H1 (cell line): ENCODE data around the gene ARL2BP. TPM values are rescaled to one million over a fixed set of nuclear protein-coding genes. Genes with fewer than 3 reads are reported as not detected.
"Not testable (repeated sequence)": the region's sequence is repeated elsewhere in the genome, so short reads cannot be mapped to it uniquely, and the experiment has no call there.

Source experiments
- CTCF ChIA-PET: fragments of 300-600 bp; sonication (Branson Sonifier 250); formaldehyde crosslinking; loops from one replicate; lab custom pipeline; 2021; ENCODE audit not compliant: partially characterized antibody; lab: Charles Lee
- POLR2A ChIA-PET: fragments of 300-600 bp; sonication (Branson Sonifier 250); formaldehyde crosslinking; loops from one replicate; lab custom pipeline; 2021; ENCODE audit warnings: inconsistent platforms; ENCODE audit not compliant: partially characterized antibody; lab: Charles Lee
- DNase-seq, 2 experiments: peaks; one replicate each; pipeline versions ENCODE4 v3.0.0 to v3.0.0-alpha.2; 2010 to 2022; ENCODE audit warnings: low spot score in 2 of 2, low read depth in 1 of 2, mixed read lengths in 1 of 2
- FAIRE-seq: peaks from 2 replicates; lab custom pipeline; 2011; peaks lifted over from hg19 to GRCh38; lab: Jason Lieb, UNC
- H2AFZ ChIP-seq: 2 replicates; pipeline ENCODE4 v1.8.1; 2012; ENCODE audit warnings: low read length, inconsistent platforms
- H2AK5ac ChIP-seq: 2 replicates; pipeline ENCODE4 v1.6.1; 2013; ENCODE audit warnings: low read depth, low read length
- H2BK120ac ChIP-seq: replicated peaks from 2 replicates; pipeline ENCODE3; 2013; ENCODE audit warnings: low read depth, low read length, inconsistent platforms
- H2BK12ac ChIP-seq: 2 replicates; pipeline ENCODE4 v1.6.1; 2013; ENCODE audit warnings: low read depth, low read length
- H2BK15ac ChIP-seq: 2 replicates; pipeline ENCODE4 v1.6.1; 2013; ENCODE audit warnings: low read length
- H2BK20ac ChIP-seq: 2 replicates; pipeline ENCODE4 v1.6.1; 2013; ENCODE audit warnings: low read length
- H2BK5ac ChIP-seq: 2 replicates; pipeline ENCODE4 v1.6.1; 2013; ENCODE audit warnings: low read depth, low read length
- H3K14ac ChIP-seq: 2 replicates; pipeline ENCODE4 v1.6.1; 2013; ENCODE audit warnings: inconsistent platforms; ENCODE audit not compliant: insufficient read length
- H3K18ac ChIP-seq: 2 replicates; pipeline ENCODE4 v1.6.1; 2013; ENCODE audit warnings: low read length; ENCODE audit errors: extremely low read depth
- H3K23ac ChIP-seq: 2 replicates; pipeline ENCODE4 v1.6.1; 2013; ENCODE audit warnings: inconsistent platforms; ENCODE audit not compliant: insufficient read length
- H3K23me2 ChIP-seq: 2 replicates; pipeline ENCODE4 v1.6.1; 2013; ENCODE audit warnings: low read depth, low read length
- H3K27ac ChIP-seq: 2 replicates; pipeline ENCODE4 v1.6.1; 2011; ENCODE audit warnings: low read depth, low read length, inconsistent platforms
- H3K27me3 ChIP-seq, 4 experiments: replicated peaks in 1 of 4; 1 replicate in 1 of 4; 2 replicates in 3 of 4; pipeline versions ENCODE4 v1.6.1 to v1.8.1; 2011 to 2013; ENCODE audit warnings: low read length in 3 of 4, mild to moderate bottlenecking in 3 of 4, inconsistent platforms in 2 of 4, mixed read lengths in 2 of 4, moderate library complexity in 1 of 4; ENCODE audit not compliant: control insufficient read depth in 3 of 4, insufficient read depth in 3 of 4; ENCODE audit errors: extremely low read depth in 1 of 4
- H3K36me3 ChIP-seq, 4 experiments: 2 replicates each; pipeline versions ENCODE4 v1.6.1 to v1.8.1; 2011 to 2013; ENCODE audit warnings: mild to moderate bottlenecking in 4 of 4, low read length in 3 of 4, moderate library complexity in 2 of 4, control low read depth in 1 of 4, inconsistent platforms in 1 of 4; ENCODE audit not compliant: insufficient read depth in 4 of 4, control insufficient read depth in 2 of 4
- H3K4ac ChIP-seq: replicated peaks from 2 replicates; pipeline ENCODE3; 2013; ENCODE audit warnings: low read length, low read depth, mixed read lengths, inconsistent platforms; ENCODE audit not compliant: insufficient read length
- H3K4me1 ChIP-seq, 4 experiments: replicated peaks in 1 of 4; 1 replicate in 1 of 4; 2 replicates in 3 of 4; pipeline versions ENCODE4 v1.6.1 to v1.8.1; 2011 to 2013; ENCODE audit warnings: low read length in 3 of 4, inconsistent platforms in 2 of 4, mixed read lengths in 1 of 4; ENCODE audit not compliant: insufficient read depth in 4 of 4, control insufficient read depth in 3 of 4
- H3K4me2 ChIP-seq, 2 experiments: 2 replicates each; pipeline versions ENCODE4 v1.6.1 to v1.8.1; 2011 to 2013; ENCODE audit warnings: low read depth in 2 of 2, low read length in 2 of 2, control low read depth in 1 of 2, inconsistent platforms in 1 of 2, mild to moderate bottlenecking in 1 of 2; ENCODE audit not compliant: insufficient read depth in 1 of 2
- H3K4me3 ChIP-seq, 4 experiments: fragments of 200-600, 300-600 bp in 1 of 4; sonication (generic), shearing (Covaris generic), sonication (Bioruptor Twin) in 1 of 4; 2 replicates each; pipeline versions ENCODE4 v1.5.1 to v1.8.1; 2011 to 2016; ENCODE audit warnings: low read length in 4 of 4, low read depth in 3 of 4, control low read depth in 2 of 4, inconsistent platforms in 2 of 4, mild to moderate bottlenecking in 2 of 4, mixed read lengths in 1 of 4, moderate library complexity in 1 of 4; ENCODE audit not compliant: insufficient read depth in 2 of 4; ENCODE audit errors: extremely low read depth in 1 of 4
- H3K56ac ChIP-seq: replicated peaks from 2 replicates; pipeline ENCODE3; 2013; ENCODE audit warnings: low read depth, mild to moderate bottlenecking, mixed read lengths, low read length, inconsistent platforms; ENCODE audit not compliant: insufficient read length
- H3K79me1 ChIP-seq: 2 replicates; pipeline ENCODE4 v1.6.1; 2013; ENCODE audit warnings: low read depth, low read length, control low read depth
- H3K79me2 ChIP-seq, 2 experiments: 2 replicates each; pipeline versions ENCODE4 v1.6.1 to v1.8.1; 2012 to 2013; ENCODE audit warnings: low read length in 2 of 2, mild to moderate bottlenecking in 2 of 2, inconsistent platforms in 1 of 2; ENCODE audit not compliant: insufficient read depth in 2 of 2, control insufficient read depth in 1 of 2
- H3K9ac ChIP-seq, 4 experiments: replicated peaks in 1 of 4; 1 replicate in 1 of 4; 2 replicates in 3 of 4; pipeline versions ENCODE4 v1.6.1 to v1.8.1; 2011 to 2013; ENCODE audit warnings: low read depth in 3 of 4, low read length in 3 of 4, control low read depth in 2 of 4, mild to moderate bottlenecking in 2 of 4, moderate library complexity in 2 of 4, inconsistent platforms in 1 of 4; ENCODE audit errors: extremely low read depth in 1 of 4
- H3K9me3 ChIP-seq, 2 experiments: 2 replicates each; pipeline versions ENCODE4 v1.6.1 to v1.8.1; 2012 to 2013; ENCODE audit warnings: mild to moderate bottlenecking in 2 of 2, moderate library complexity in 2 of 2, control low read depth in 1 of 2, inconsistent platforms in 1 of 2, low read depth in 1 of 2, low read length in 1 of 2, mixed read lengths in 1 of 2; ENCODE audit not compliant: insufficient read depth in 2 of 2
- H4K20me1 ChIP-seq, 2 experiments: replicated peaks in 1 of 2; 2 replicates each; pipeline versions ENCODE3 to v1.8.1; 2011 to 2013; ENCODE audit warnings: inconsistent platforms in 2 of 2, low read length in 2 of 2, mild to moderate bottlenecking in 1 of 2; ENCODE audit not compliant: insufficient read depth in 2 of 2, control insufficient read depth in 1 of 2
- H4K5ac ChIP-seq: 2 replicates; pipeline ENCODE4 v1.6.1; 2013; ENCODE audit warnings: low read length, low read depth, mixed read lengths, inconsistent platforms; ENCODE audit not compliant: insufficient read length
- H4K8ac ChIP-seq: 2 replicates; pipeline ENCODE4 v1.8.0; 2013; ENCODE audit warnings: mild to moderate bottlenecking, moderate library complexity, low read length, inconsistent platforms; ENCODE audit not compliant: insufficient read depth; ENCODE audit errors: extremely low read depth
- H4K91ac ChIP-seq: replicated peaks from 2 replicates; pipeline ENCODE3; 2013; ENCODE audit warnings: low read length, mixed read lengths, inconsistent platforms; ENCODE audit not compliant: insufficient read length
- whole genome bisulfite sequencing, 2 experiments: shearing (Covaris generic) in 1 of 2; methylation state at CpG; one replicate each; pipeline versions ENCODE4 v1.1.6 to v1.1.7; 2013 to 2015; ENCODE audit warnings: low lambda C conversion rate in 2 of 2, mixed read lengths in 2 of 2, inconsistent platforms in 1 of 2, low coverage in 1 of 2, missing lambda C conversion rate in 1 of 2; ENCODE audit not compliant: insufficient replicate concordance in 2 of 2, insufficient coverage in 1 of 2, insufficient read length in 1 of 2; ENCODE audit errors: extremely low coverage in 1 of 2, missing lambda C conversion rate in 1 of 2; 5-methylcytosine and 5-hydroxymethylcytosine counted together
- polyA plus RNA-seq, 7 experiments: library from polyadenylated mRNA; depleted of rRNA in 3 of 7; stranded (reverse) in 5 of 7; unstranded in 2 of 7; fragments of >200 nt in 5 of 7; fragments of 200-250 nt in 2 of 7; gene quantifications; 1 replicate in 5 of 7; 2 replicates in 1 of 7; 4 replicates in 1 of 7; pipeline versions ENCODE4 v1.2.1 to v1.2.3, GENCODE V29; 2011 to 2013; ENCODE audit warnings: missing spikeins in 2 of 7, mixed read lengths in 2 of 7
- total RNA-seq: library from RNA; stranded (reverse); fragmentation: NEBNext Ultra II Directional; extraction: Animal tissue kit (Norgen Biotek cat#: 25700); gene quantifications from 2 replicates; pipeline ENCODE4 v1.2.1, GENCODE V29; 2021

The ARL2BP gene
- total and polyA plus RNA-seq, 2 of the 8 experiments (the other 6 are each of a cell fraction or from before 2014, with no cell fraction given), result 13.6 to 18.3 TPM

GRCh38 chr16:57267343-57267742 lies 22.3 kb downstream of the ARL2BP start:
- H3K9ac ChIP-seq, H3K4me3 ChIP-seq, H3K9me3 ChIP-seq, H3K18ac ChIP-seq, H3K23me2 ChIP-seq, H4K91ac ChIP-seq, FAIRE-seq, H3K14ac ChIP-seq, H4K5ac ChIP-seq, H3K36me3 ChIP-seq, H2BK5ac ChIP-seq, H3K79me2 ChIP-seq, H3K4me2 ChIP-seq, H3K27ac ChIP-seq, H4K8ac ChIP-seq, DNase-seq, H2BK120ac ChIP-seq, H3K23ac ChIP-seq, H2BK12ac ChIP-seq, POLR2A ChIA-PET, H3K4me1 ChIP-seq, H2AK5ac ChIP-seq, H3K4ac ChIP-seq, H2BK20ac ChIP-seq, H3K27me3 ChIP-seq, H2AFZ ChIP-seq, H4K20me1 ChIP-seq, H3K79me1 ChIP-seq, H3K56ac ChIP-seq, CTCF ChIA-PET, H2BK15ac ChIP-seq: not testable (repeated sequence)
- WGBS, 2 experiments, result 81% methylated on average over 2 of the region's 2 CpGs; no CpG with 5 or more reads in 1 of the 2 experiments
